OCI-LY7 (cell line): ENCODE results near the gene GK. TPM values are rescaled to one million over a fixed set of nuclear protein-coding genes. Genes with fewer than 3 reads are reported as not detected.

Source experiments
- BruUV-seq: library from RNA; stranded (reverse); fragments of 400-500 nt; replicated peaks from 2 replicates; lab custom pipeline; 2021; lab: Mats Ljungman, UMichigan
- CTCF ChIA-PET: fragments of 300-600 bp; sonication (Branson Sonifier 250); formaldehyde crosslinking; loops from one replicate; lab custom pipeline; 2022; ENCODE audit warnings: antibody characterized with exemption; ENCODE audit not compliant: unreplicated experiment; lab: Charles Lee
- POLR2A ChIA-PET: fragments of 300-600 bp; sonication (Branson Sonifier 250); formaldehyde crosslinking; loops from one replicate; lab custom pipeline; 2022; ENCODE audit warnings: antibody characterized with exemption; lab: Charles Lee
- DNase-seq: peaks from one replicate; pipeline ENCODE4 v3.0.0-alpha.2; 2015; ENCODE audit warnings: low spot score
- H2AFZ ChIP-seq: fragments of 200-600 bp; sonication (generic), shearing (Covaris generic); 2 replicates; pipeline ENCODE4 v1.6.1; 2014; ENCODE audit warnings: mild to moderate bottlenecking, antibody characterized with exemption, low read length, moderate library complexity
- H3K27ac ChIP-seq: fragments of 200-600 bp; sonication (generic); 2 replicates; pipeline ENCODE4 v1.5.1; 2014; ENCODE audit warnings: mixed run types, low read depth, mild to moderate bottlenecking, moderate library complexity, low read length, inconsistent platforms; ENCODE audit not compliant: poor library complexity, severe bottlenecking
- H3K36me3 ChIP-seq: fragments of 200-600 bp; sonication (generic); 2 replicates; pipeline ENCODE4 v1.6.1; 2014; ENCODE audit warnings: mild to moderate bottlenecking, antibody characterized with exemption, low read length, moderate library complexity, mixed read lengths; ENCODE audit not compliant: insufficient read depth
- H3K4me1 ChIP-seq: fragments of 200-600 bp; sonication (generic); 2 replicates; pipeline ENCODE4 v1.5.1; 2014; ENCODE audit warnings: mild to moderate bottlenecking, low read length; ENCODE audit not compliant: insufficient read depth, poor library complexity, severe bottlenecking
- H3K4me2 ChIP-seq: fragments of 200-600 bp; sonication (generic); 2 replicates; pipeline ENCODE4 v1.6.1; 2014; ENCODE audit warnings: mild to moderate bottlenecking, low read length
- H3K4me3 ChIP-seq: fragments of 200-600 bp; sonication (generic); 2 replicates; pipeline ENCODE4 v1.5.1; 2014; ENCODE audit warnings: mild to moderate bottlenecking, low read depth, low read length; ENCODE audit not compliant: poor library complexity, severe bottlenecking
- H3K79me2 ChIP-seq: fragments of 200-600 bp; sonication (generic); 2 replicates; pipeline ENCODE4 v1.6.1; 2016; ENCODE audit warnings: low read depth, mild to moderate bottlenecking, low read length, moderate library complexity, mixed read lengths; ENCODE audit not compliant: insufficient read depth
- H3K9me2 ChIP-seq: fragments of 200-600 bp; sonication (generic); 2 replicates; pipeline ENCODE4 v1.6.1; 2016; ENCODE audit warnings: mild to moderate bottlenecking, low read length, mixed read lengths; ENCODE audit not compliant: insufficient read depth
- H3K9me3 ChIP-seq: fragments of 200-600 bp; sonication (generic); 2 replicates; pipeline ENCODE4 v1.6.1; 2014; ENCODE audit warnings: mild to moderate bottlenecking, mixed run types, low read length, mixed read lengths
- H4K20me1 ChIP-seq: fragments of 200-600 bp; sonication (generic); 2 replicates; pipeline ENCODE4 v1.6.1; 2014; ENCODE audit warnings: mild to moderate bottlenecking, antibody characterized with exemption, low read length, moderate library complexity, mixed read lengths; ENCODE audit not compliant: insufficient read depth
- CTCF ChIP-seq: fragments of 200-600 bp; sonication (generic); conservative IDR thresholded peaks from 2 replicates; pipeline ENCODE4 v1.5.1; 2014; ENCODE audit warnings: mild to moderate bottlenecking, antibody characterized with exemption, low read length, moderate library complexity, mixed read lengths
- EZH2phosphoT487 ChIP-seq: fragments of 200-600 bp; sonication (generic); IDR thresholded peaks from 2 replicates; pipeline ENCODE4 v1.6.1; 2018; ENCODE audit warnings: low read depth, borderline replicate concordance, mild to moderate bottlenecking, mixed run types, antibody characterized with exemption, low read length, moderate library complexity, mixed read lengths
- intact Hi-C: fragments of 100-400 bp; cut with micrococcal nuclease; formaldehyde crosslinking; loops from one replicate; pipeline ENCODE4 v1.10.0; 2022; ENCODE audit not compliant: unreplicated experiment
- total RNA-seq, 2 experiments: library from RNA; depleted of rRNA in 1 of 2; stranded (reverse); fragments of >200 nt in 1 of 2; shearing (Covaris generic) in 1 of 2; gene quantifications; 2 replicates each; pipeline ENCODE4 v1.2.3, GENCODE V29; 2014 to 2022

Gene GK
- total RNA-seq, 2 experiments from 2014 or later = 10.1 to 19.7 TPM

- Histone ChIP-seq H3K4me3 (no peak overlapping the region), H3K9me3 (no peaks in the 10 kb centered on the region), H3K4me1 (no peaks in the 10 kb centered on the region), H3K27ac (no peak overlapping the region), H3K79me2 (no peaks in the 10 kb centered on the region), H3K9me2 (no peaks in the 10 kb centered on the region), H3K4me2 (no peak overlapping the region), H3K36me3 (no peaks in the 10 kb centered on the region), H2AFZ (no peak overlapping the region), H4K20me1 (no peaks in the 10 kb centered on the region)
- no TSS peak for BruUV-seq
- intact Hi-C loops = loop anchor here (10.0 kb wide), 1 partner anchor 241 kb away; no protein-coding TSS in a partner anchor
- TF ChIP-seq CTCF (no peak), EZH2phosphoT487 (no peak)
- no peak for DNase-seq
- POLR2A ChIA-PET = interaction anchor here (0.8 kb wide), 1 partner anchor 9 kb away, joined by 3 read pairs; no protein-coding TSS in a partner anchor
- CTCF ChIA-PET = no interaction called here
These were observed 80.8 kb downstream of the GK start for GRCh38 chrX:30733852-30734660.

- Histone ChIP-seq H3K36me3 (no peaks in the 10 kb centered on the region), H3K79me2 (no peaks in the 10 kb centered on the region), H3K4me1 (no peaks in the 10 kb centered on the region), H2AFZ (no peak overlapping the region), H3K27ac (no peak overlapping the region), H3K9me2 (no peaks in the 10 kb centered on the region), H4K20me1 (no peaks in the 10 kb centered on the region), H3K4me3 (no peak overlapping the region), H3K4me2 (no peak overlapping the region), H3K9me3 (no peaks in the 10 kb centered on the region)
- DNase-seq = no peak
- no TSS peak for BruUV-seq
- ChIA-PET POLR2A (interaction anchor here (0.8 kb wide), 1 partner anchor 10 kb away, joined by 3 read pairs; no protein-coding TSS in a partner anchor), CTCF (no interaction called here)
- intact Hi-C loops = loop anchor here (5.0 to 10.0 kb wide), 3 partner anchors 88 to 240 kb away; partner anchors contain the start of gene TAB3
- TF ChIP-seq EZH2phosphoT487 (no peak), CTCF (no peak)
These were observed 81.6 kb downstream of the GK start for GRCh38 chrX:30734782-30735181.

GRCh38 chrX:30735839-30736238, 82.6 kb downstream of the GK start:
- Histone ChIP-seq H3K4me2 (no peak overlapping the region), H4K20me1 (no peaks in the 10 kb centered on the region), H3K4me3 (no peak overlapping the region), H3K9me3 (no peaks in the 10 kb centered on the region), H3K79me2 (no peaks in the 10 kb centered on the region), H2AFZ (no peak overlapping the region), H3K36me3 (no peaks in the 10 kb centered on the region), H3K9me2 (no peaks in the 10 kb centered on the region), H3K4me1 (no peaks in the 10 kb centered on the region), H3K27ac (no peak overlapping the region)
- DNase-seq = peak; percentile 69
- no TSS peak for BruUV-seq
- ChIA-PET CTCF (interaction anchor here (0.5 kb wide), 1 partner anchor 82 kb away, joined by 3 read pairs; no protein-coding TSS in a partner anchor), POLR2A (interaction anchor here (1.0 kb wide), 1 partner anchor 22 kb away, joined by 3 read pairs; no protein-coding TSS in a partner anchor)
- TF ChIP-seq CTCF (peak; percentile 84), EZH2phosphoT487 (no peak)
- intact Hi-C loops = loop anchor here (5.0 to 10.0 kb wide), 3 partner anchors 86 to 239 kb away; partner anchors contain the start of gene TAB3
